Fibroblast of lung (primary cell): ENCODE measurements around the gene SOCS2. TPM values are rescaled to one million over a fixed set of nuclear protein-coding genes. Genes with fewer than 3 reads are reported as not detected.
A peak's percentile ranks its signal among the peaks of the same experiment; 100 is the strongest.

Experiments
- DNase-seq, 2 donors: peaks; one replicate each; pipeline versions ENCODE4 v3.0.0 to v3.0.0-alpha.2; 2010; ENCODE audit warnings: low read depth in 2 of 2
- H2AFZ ChIP-seq: 2 replicates; pipeline ENCODE4 v1.5.1; 2012; ENCODE audit warnings: low read length, control low read depth, inconsistent platforms
- H3K27ac ChIP-seq: 2 replicates; pipeline ENCODE4 v1.5.1; 2011; ENCODE audit warnings: low read length, control low read depth; ENCODE audit not compliant: insufficient read depth
- H3K27me3 ChIP-seq: 2 replicates; pipeline ENCODE4 v1.5.1; 2011; ENCODE audit warnings: mild to moderate bottlenecking, low read length; ENCODE audit not compliant: control insufficient read depth, insufficient read depth
- H3K36me3 ChIP-seq: 2 replicates; pipeline ENCODE4 v1.5.1; 2011; ENCODE audit warnings: low read length; ENCODE audit not compliant: control insufficient read depth, insufficient read depth
- H3K4me1 ChIP-seq: 2 replicates; pipeline ENCODE4 v1.5.1; 2011; ENCODE audit warnings: low read length; ENCODE audit not compliant: control insufficient read depth, insufficient read depth; ENCODE audit errors: extremely low read depth
- H3K4me2 ChIP-seq: 2 replicates; pipeline ENCODE4 v1.5.1; 2011; ENCODE audit warnings: low read length, control low read depth; ENCODE audit not compliant: insufficient read depth; ENCODE audit errors: extremely low read depth
- H3K4me3 ChIP-seq, 4 experiments: fragments of 200-600 bp in 1 of 4; sonication (generic) in 1 of 4; replicated peaks in 1 of 4; 2 replicates each; pipeline ENCODE4 v1.5.1; 2011 to 2016; ENCODE audit warnings: low read length in 4 of 4, low read depth in 3 of 4, mild to moderate bottlenecking in 3 of 4, control low read depth in 2 of 4, inconsistent platforms in 1 of 4, mixed read lengths in 1 of 4; ENCODE audit not compliant: insufficient read depth in 1 of 4; ENCODE audit errors: control extremely low read depth in 1 of 4
- H3K79me2 ChIP-seq: 2 replicates; pipeline ENCODE4 v1.5.1; 2012; ENCODE audit warnings: mild to moderate bottlenecking, low read length, inconsistent platforms; ENCODE audit not compliant: control insufficient read depth, insufficient read depth
- H3K9ac ChIP-seq: 2 replicates; pipeline ENCODE4 v1.5.1; 2011; ENCODE audit warnings: mild to moderate bottlenecking, low read length, control low read depth; ENCODE audit not compliant: insufficient read depth
- H3K9me3 ChIP-seq: 2 replicates; pipeline ENCODE4 v1.5.1; 2012; ENCODE audit warnings: low read depth, low read length; ENCODE audit not compliant: control insufficient read depth, insufficient read depth
- H4K20me1 ChIP-seq: 2 replicates; pipeline ENCODE4 v1.5.1; 2011; ENCODE audit warnings: low read length; ENCODE audit not compliant: control insufficient read depth, insufficient read depth; ENCODE audit errors: extremely low read depth
- CTCF ChIP-seq, 2 donors: IDR thresholded peaks in 1 of 2; conservative IDR thresholded peaks in 1 of 2; 1 replicate in 1 of 2; 2 replicates in 1 of 2; pipeline ENCODE4 v1.5.1; 2011 to 2012; ENCODE audit warnings: low read length in 2 of 2, control low read depth in 1 of 2, inconsistent platforms in 1 of 2, low read depth in 1 of 2, mild to moderate bottlenecking in 1 of 2
- EZH2 ChIP-seq: IDR thresholded peaks from 2 replicates; pipeline ENCODE4 v1.5.1; 2012; ENCODE audit warnings: low read length, control low read depth, mild to moderate bottlenecking; ENCODE audit errors: missing control alignments
- polyA plus RNA-seq, 2 donors: library from polyadenylated mRNA; depleted of rRNA in 1 of 2; stranded (reverse) in 1 of 2; unstranded in 1 of 2; fragments of >200 nt; gene quantifications; 2 replicates each; pipeline ENCODE4 v1.2.1, GENCODE V29; 2011 to 2012; ENCODE audit warnings: missing spikeins in 1 of 2
- total RNA-seq: library from RNA; depleted of rRNA; stranded (reverse); fragments of >200 nt; gene quantifications from 2 replicates; pipeline ENCODE4 v1.2.1, GENCODE V29; 2014

Gene SOCS2
- total and polyA plus RNA-seq, 2 donors (not counting 1 experiment from before 2014, with no cell fraction given), result 105 to 113 TPM

- Histone ChIP-seq H3K36me3 (no peaks in the 10 kb centered on the region), H3K27ac (no peak overlapping the region), H3K9me3 (no peaks in the 10 kb centered on the region), H4K20me1 (no peaks in the 10 kb centered on the region), H3K4me2 (no peak overlapping the region), H3K4me1 (peaks cover 2% of the 10 kb centered on the region), H3K27me3 (no peaks in the 10 kb centered on the region), H3K9ac (no peak overlapping the region), H3K79me2 (no peaks in the 10 kb centered on the region), H2AFZ (no peak overlapping the region), H3K4me3 (no peak overlapping the region)
- peak in 1 of 2 donors; percentile 23 for DNase-seq
- TF ChIP-seq EZH2 (no peak), CTCF (conservative IDR thresholded peaks at IDR 0.05 in 1 of 2, IDR thresholded peaks at IDR 0.05 in 1 of 2; ENCODE audit: low read depth in 1 of 2, low read length in 2 of 2) (no peak)
Measured at GRCh38 chr12:93530358-93530757, 42.1 kb upstream of the SOCS2 start.

- H3K4me2 ChIP-seq, result no peak overlapping the region
- no peaks in the 10 kb centered on the region for H3K27me3 ChIP-seq
- H3K4me1 ChIP-seq, result peaks cover 2% of the 10 kb centered on the region
- no peaks in the 10 kb centered on the region for H4K20me1 ChIP-seq
- no peaks in the 10 kb centered on the region for H3K79me2 ChIP-seq
- H3K36me3 ChIP-seq, result no peaks in the 10 kb centered on the region
- no peaks in the 10 kb centered on the region for H3K9me3 ChIP-seq
- no peak for DNase-seq
- no peak overlapping the region for H3K4me3 ChIP-seq
- H2AFZ ChIP-seq, result no peak overlapping the region
- H3K27ac ChIP-seq, result no peak overlapping the region
- TF ChIP-seq EZH2 (no peak), CTCF (conservative IDR thresholded peaks at IDR 0.05 in 1 of 2, IDR thresholded peaks at IDR 0.05 in 1 of 2; ENCODE audit: low read depth in 1 of 2, low read length in 2 of 2) (no peak)
- H3K9ac ChIP-seq, result no peak overlapping the region
Measured at GRCh38 chr12:93533310-93533709, 39.2 kb upstream of the SOCS2 start.

- no peak for DNase-seq
- Histone ChIP-seq H3K9ac (no peak overlapping the region), H2AFZ (no peak overlapping the region), H4K20me1 (no peaks in the 10 kb centered on the region), H3K4me2 (no peak overlapping the region), H3K36me3 (no peaks in the 10 kb centered on the region), H3K27ac (no peak overlapping the region), H3K79me2 (no peaks in the 10 kb centered on the region), H3K27me3 (no peaks in the 10 kb centered on the region), H3K4me3 (no peak overlapping the region), H3K4me1 (peaks cover 2% of the 10 kb centered on the region), H3K9me3 (no peaks in the 10 kb centered on the region)
- TF ChIP-seq CTCF (conservative IDR thresholded peaks at IDR 0.05 in 1 of 2, IDR thresholded peaks at IDR 0.05 in 1 of 2; ENCODE audit: low read depth in 1 of 2, low read length in 2 of 2), result no peak
- TF ChIP-seq EZH2, result no peak
Measured at GRCh38 chr12:93536111-93536765, 36.2 kb upstream of the SOCS2 start.
